GM10847 (cell line): ENCODE results near the gene L3HYPDH.

Source experiments
- POLR2A ChIP-seq: IDR thresholded peaks from 2 replicates; pipeline ENCODE4 v1.6.1; 2011; ENCODE audit not compliant: insufficient read length; ENCODE audit errors: extremely low read depth

L3HYPDH gene

DNA sequence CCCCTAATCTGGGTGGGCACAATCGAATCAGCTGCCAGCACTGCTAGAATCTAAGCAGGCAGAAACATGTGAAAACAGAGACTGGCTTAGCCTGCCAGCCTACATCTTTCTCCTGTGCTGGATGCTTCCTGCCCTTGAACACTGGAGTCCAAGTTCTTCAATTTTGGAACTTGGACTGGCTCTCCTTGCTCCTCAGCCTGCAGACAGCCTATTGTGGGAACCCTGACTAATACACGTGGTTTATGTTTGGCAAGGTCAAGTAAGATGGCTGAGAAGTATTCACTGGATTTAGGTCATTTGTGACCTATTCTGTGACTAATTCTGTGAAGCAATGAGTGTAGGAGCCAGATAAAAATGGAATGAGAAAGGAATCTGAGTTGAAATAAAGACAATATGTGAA lies 30.1 kb downstream of the L3HYPDH start:
- TF ChIP-seq POLR2A = no peak

DNA sequence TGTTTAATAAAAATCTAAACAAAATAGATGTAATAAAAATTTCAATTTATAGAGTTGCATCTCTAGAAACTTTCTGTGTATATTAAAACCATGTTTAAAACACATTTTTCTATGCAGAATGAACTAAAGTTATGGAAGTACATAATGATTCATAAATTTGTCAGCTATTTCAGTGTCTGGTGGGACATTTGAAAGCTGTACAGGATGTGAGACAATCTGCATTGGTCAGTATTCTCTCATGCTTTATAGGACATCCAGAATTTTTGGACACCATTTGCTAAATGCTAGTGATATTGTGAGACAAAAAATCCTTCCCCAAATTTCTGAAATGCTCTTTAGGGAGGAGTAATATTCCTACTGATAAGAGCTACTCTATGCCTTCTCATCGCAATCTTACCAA lies 32.4 kb downstream of the L3HYPDH start:
- no peak for TF ChIP-seq POLR2A

DNA sequence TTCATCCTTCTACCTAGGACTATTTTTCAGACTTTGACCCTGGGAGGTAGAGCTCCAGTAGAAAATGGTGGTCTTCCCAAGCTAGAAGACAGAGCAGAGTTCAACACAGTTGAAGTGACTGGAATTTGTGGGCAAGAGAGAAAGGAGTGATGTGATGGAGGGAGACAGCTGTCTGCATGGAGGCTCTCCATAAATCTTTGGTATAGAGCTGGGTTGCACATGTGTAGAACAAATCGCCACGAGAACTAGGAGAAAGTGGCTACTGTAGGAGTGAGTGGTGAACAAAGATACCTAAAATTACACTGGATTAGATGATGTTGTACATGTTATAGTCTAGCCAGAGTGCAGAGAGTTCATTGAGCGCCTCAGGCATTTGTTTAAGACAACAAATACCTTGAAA lies 33.5 kb downstream of the L3HYPDH start:
- TF ChIP-seq POLR2A = no peak

DNA sequence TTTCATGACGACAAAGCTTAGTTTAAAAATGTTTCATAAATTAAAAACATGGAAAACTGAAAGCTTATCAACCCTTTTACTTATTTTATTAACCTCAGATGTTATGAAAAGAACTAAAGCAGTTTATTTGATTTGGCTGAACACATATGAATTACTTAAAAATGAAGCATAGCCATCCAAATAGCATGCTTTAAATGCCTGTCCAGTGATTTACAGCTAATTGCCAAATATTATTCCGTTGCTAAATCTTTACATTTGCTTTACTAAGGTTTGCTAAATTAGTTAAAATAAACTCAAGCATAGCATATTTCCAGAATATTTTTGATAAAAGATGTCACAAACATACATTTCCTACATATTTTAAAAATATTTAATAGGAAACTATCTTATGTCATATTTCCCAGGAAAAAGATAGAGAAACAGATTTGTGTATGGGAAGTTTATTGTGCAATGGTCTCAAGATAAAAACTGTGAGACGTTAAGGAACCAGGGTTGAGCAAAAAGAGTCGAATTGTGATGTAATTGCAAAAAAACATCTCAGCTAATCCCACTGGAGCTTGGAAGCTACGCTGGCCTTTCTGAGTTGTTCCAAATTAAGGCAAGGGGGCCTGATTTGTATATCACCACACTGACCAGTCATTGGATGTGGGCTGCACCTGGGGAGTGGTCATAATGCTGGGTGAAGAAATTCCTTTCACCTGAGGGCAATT lies 44.8 kb downstream of the L3HYPDH start:
- TF ChIP-seq POLR2A = no peak

DNA sequence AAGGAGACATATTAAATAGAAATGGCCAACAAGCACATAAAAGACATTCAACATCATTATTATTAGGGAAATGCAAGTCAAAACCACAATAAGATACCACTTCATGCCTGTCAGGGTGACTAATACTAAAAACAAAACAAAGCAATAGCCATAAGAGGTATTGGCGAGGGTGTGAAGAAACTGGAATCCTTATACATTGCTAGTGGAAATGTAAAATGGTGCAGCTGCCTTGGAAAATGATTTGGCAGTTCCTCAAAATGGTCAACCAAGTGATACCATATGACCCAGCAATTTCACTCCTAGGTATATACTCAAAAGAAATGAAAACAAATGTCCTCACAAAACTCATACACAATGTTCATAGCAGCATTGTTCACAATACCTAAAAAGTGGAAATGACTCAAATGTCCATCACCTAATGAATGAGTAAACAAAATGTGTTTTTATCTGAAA lies 46.0 kb downstream of the L3HYPDH start:
- TF ChIP-seq POLR2A = no peak

DNA sequence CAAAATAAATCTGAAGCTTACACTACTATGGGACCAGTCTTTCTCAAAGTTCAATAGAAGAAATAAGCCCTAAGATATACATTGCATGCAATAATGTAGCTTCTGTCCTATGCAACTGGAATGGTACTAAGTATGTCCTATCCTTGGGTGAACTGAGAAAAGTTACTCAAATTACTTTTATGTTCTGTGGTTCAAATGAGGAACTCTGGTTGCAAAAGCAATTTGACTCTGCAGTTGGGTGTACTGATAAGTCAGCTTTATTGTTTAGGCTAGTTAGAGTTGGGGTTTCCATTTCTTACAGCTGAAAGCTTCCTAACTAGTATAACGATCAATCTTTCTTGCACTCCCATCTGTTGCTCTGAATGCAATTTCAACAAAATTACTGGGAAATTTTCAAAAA lies 48.2 kb downstream of the L3HYPDH start:
- TF ChIP-seq POLR2A = no peak

DNA sequence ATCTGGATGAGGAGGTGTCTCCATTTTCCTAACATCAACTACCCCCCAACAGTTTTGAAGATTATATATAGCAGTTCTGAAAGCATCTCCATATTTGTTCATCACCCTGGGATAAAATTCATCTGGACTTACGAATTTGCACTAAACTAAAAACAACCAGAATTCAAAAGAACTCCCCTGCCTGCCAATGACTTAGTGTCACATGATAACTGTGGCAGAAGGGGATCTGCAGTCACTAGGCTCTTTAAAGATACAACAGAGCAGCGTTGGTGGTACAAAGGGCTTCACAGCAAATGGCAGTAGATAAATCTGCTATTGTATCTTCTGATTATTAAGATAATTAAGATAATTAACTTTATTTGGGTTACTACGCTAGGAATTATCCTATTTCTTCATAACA lies 49.1 kb downstream of the L3HYPDH start:
- no peak for TF ChIP-seq POLR2A

DNA sequence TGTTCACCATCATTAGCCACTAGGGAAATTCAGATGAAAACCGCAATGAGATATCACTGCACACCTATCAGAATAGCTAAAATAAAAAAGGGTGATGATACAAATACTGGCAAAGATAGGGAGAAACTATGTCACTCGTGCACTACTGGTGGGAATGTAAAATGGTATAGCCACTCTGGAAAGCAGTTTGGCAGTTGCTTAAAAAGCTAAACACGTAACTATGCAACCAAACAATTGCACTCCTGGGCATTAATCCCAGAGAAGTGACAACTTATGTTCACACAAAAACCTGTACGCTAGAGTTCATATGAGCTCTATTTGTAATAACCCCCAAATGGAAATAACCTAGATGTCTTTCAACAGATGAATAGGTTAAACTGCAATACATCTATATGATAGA lies 54.4 kb downstream of the L3HYPDH start:
- no peak for TF ChIP-seq POLR2A

DNA sequence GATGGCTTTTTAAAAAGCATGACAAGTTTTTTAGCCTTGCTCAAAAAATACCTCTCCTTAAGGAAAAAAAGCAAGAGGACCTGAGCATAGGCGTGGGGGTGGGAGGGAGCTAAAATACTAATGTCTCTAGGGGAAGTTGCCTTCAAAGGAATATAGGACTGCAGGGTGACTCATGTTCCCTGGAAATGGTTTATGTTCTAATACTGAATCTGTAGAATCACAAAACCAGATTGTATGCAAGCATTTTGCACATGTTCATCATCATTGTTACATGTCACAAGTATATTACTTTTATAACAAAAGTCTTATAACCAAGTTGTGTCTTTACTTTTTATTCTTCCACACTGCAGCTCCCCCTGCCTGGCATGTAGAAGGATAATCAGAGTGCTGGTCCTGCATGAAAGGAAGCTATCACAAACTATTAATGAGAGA lies 55.6 kb downstream of the L3HYPDH start:
- no peak for TF ChIP-seq POLR2A

DNA sequence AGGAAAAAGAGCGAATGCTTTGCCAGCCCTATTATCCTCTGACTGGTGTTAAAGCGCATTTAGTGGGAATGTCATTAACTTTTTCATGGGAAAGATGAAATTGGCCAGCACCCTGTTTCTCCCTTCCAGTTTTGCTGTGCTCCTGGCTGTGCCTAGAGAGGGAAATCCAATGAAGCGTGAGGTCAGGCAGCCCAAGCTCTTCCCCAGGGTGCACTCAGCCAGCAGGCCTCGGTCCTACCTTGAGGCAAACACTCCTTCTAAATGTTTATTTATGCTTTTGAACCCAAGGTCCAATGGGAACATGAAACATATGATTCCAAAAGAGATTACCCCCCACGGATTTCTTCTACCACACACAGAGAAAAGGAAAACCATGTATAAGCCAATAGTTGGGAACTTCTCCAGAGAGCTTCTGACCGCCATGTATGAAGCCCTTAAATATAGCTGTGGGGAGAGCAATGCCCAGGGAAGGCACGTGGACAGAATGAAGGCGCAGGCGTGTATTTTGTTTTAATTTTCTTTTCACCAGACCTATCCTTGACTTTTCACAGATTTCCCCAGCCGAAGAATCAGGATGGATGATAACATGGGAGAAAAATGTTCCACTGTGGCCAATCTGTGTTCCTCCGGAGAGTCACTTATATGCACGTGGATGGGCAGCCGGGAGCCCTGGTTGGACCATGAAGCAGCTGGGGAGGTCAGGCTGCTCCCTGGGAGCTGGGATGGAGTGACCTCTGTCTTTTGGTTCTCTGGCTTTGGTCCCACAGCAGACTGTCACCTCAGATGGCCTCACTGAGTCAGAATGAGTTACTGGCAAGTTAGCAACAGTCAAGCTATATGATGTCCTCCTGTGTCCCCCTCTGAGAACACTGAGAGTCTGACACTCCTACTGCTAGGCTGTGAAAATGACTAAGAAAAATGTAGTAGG lies 56.3 kb downstream of the L3HYPDH start:
- no peak for TF ChIP-seq POLR2A

DNA sequence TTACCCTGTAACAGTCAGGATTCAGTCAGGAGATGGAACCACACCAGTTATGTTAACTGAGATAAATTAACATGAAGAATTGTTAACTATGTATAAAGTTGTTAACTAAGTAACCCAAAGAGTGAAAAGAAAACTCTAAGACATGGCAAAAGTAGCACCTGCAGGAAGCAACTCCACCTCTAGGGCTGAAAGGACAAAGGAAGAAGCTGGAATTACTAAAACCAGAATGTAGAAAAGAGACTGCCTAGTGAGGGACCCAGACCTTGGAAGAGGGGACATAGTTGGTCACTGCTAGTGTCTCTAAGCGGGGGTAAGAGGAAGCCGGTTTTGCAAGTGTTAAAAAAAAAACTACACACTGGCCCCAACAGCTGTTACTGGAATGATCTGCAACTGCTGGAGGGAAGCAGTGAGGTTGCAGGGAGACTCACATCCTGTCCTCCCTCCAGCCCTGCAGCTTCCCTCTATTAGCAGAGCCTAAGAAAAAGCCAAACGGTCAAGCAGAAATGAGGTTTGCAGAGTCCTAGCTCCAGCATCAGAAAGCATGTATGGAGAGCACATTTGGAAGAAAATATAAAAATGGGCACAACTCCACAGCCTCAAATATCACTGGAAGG lies 58.8 kb downstream of the L3HYPDH start:
- TF ChIP-seq POLR2A = no peak

DNA sequence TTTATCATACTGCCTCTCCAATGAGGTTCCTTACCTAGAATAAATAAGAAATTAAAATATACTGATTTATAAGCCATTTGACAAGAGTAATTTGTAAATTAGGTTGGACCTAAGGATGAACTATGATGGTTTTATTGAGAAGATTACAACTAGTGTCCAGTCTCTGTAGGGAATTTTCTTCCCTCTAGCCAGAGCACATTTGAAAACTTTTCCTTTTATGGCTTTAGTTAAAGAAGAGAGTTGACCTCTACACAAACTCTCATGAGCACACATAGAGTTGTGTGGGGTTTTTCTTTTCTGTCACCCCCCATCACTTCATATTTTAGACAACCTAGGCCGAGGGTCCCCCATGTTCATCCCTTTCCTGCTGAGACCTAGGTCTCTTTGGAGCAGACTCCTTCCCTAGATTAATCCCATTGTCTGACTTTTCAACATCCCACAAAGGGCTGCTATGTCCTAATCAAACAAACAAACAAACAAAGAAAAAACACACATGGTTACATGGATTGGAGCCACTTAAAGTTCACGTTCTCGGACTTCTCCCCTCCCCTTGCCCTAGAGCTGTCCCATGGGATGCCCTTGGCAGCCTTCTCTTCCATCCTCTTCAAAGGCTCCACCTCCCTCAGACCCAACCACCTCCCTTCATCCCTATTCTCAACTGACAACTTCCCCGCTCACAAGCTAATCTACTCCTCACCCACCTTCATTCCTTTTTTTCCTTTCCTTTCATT lies 59.7 kb downstream of the L3HYPDH start:
- no peak for TF ChIP-seq POLR2A
